Activated naive CD4-positive, alpha-beta T cell treated with anti-CD3 and anti-CD28 coated beads, Interleukin-2, amount 10 ng/mL, durations not matched to agents 7 days and 5 days (primary cell): ENCODE measurements around the gene PCID2.

ENCODE experiments used
- CTCF ChIA-PET: fragments of 350-600 bp; sonication (Branson Sonifier 250); formaldehyde crosslinking; loops from one replicate; lab custom pipeline; 2021; ENCODE audit warnings: antibody characterized with exemption; lab: Charles Lee
- DNase-seq: peaks from one replicate; pipeline ENCODE4 v3.0.0-alpha.2; 2020
- H3K27ac Mint-ChIP-seq: one replicate; pipeline ENCODE4 v1.8.0; 2021; ENCODE audit warnings: mild to moderate bottlenecking, moderate library complexity, mixed read lengths
- H3K27me3 Mint-ChIP-seq: one replicate; pipeline ENCODE4 v1.8.0; 2021; ENCODE audit warnings: mild to moderate bottlenecking, mixed read lengths
- H3K36me3 Mint-ChIP-seq: one replicate; pipeline ENCODE4 v1.8.0; 2021; ENCODE audit warnings: mixed read lengths
- H3K4me1 Mint-ChIP-seq: one replicate; pipeline ENCODE4 v1.8.0; 2021; ENCODE audit warnings: mixed read lengths
- H3K4me3 Mint-ChIP-seq: one replicate; pipeline ENCODE4 v1.8.0; 2021; ENCODE audit warnings: mild to moderate bottlenecking, moderate library complexity, mixed read lengths
- H3K9me3 Mint-ChIP-seq: one replicate; pipeline ENCODE4 v1.8.0; 2021; ENCODE audit warnings: mixed read lengths

The PCID2 gene

DNA sequence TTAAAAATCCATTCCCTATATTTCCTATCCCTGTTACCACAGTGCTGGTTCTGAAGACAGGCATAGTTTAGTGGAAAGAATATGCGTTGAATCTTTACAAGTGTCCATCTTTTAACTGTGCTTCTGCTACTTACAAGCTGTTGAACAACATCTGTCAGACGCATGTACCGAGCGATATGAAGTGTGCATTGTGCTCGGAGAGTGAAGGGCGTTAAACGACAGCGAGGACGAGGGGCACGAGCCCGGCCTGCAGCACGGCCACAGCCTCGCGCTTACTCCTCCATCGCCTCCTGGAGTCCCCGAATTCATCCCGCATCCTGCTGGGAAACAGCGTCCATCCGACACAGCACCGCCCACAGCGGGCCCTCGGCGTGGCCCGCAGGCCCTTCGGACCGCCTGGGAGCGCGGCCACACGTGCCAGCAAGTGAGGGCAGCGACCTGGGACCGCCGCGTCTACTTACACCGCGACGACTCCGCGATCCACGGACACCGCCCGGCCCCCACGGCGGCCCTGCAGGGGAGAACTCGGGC lies 514 bp downstream of the PCID2 start:
- Mint-ChIP-seq H3K4me3 (peak overlapping the region; percentile 86), H3K27ac (peak overlapping the region; percentile 94), H3K36me3 (peaks cover 40% of the 10 kb centered on the region), H3K27me3 (no peaks in the 10 kb centered on the region), H3K9me3 (no peaks in the 10 kb centered on the region), H3K4me1 (peaks cover 59% of the 10 kb centered on the region)
- CTCF ChIA-PET = no interaction called here
- peak; percentile 50 for DNase-seq

DNA sequence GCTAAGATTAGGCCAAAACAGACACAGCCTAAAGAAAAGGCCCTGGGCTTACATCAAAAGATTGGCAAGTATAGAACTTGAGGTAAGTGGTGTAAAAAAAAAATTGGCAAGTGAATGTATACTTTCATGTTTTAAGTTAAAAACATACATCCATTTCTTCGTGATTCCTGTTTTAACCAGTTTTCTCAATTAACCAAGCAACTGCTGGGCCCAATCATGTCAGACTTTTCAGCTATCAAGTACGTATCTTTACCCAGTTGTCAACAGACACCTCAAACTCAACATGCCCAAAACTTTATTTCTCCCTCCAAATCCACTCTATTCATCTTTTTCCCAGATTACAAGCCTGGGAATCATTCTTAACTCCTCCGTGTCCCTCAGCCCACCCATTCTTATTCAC lies 1.0 kb downstream of the PCID2 start:
- peaks cover 58% of the 10 kb centered on the region for H3K4me1 Mint-ChIP-seq
- H3K27ac Mint-ChIP-seq = peak overlapping the region; percentile 94
- no peak for DNase-seq
- H3K9me3 Mint-ChIP-seq = no peaks in the 10 kb centered on the region
- H3K27me3 Mint-ChIP-seq = no peaks in the 10 kb centered on the region
- H3K36me3 Mint-ChIP-seq = peaks cover 40% of the 10 kb centered on the region
- CTCF ChIA-PET = no interaction called here
- peak overlapping the region; percentile 86 for H3K4me3 Mint-ChIP-seq

DNA sequence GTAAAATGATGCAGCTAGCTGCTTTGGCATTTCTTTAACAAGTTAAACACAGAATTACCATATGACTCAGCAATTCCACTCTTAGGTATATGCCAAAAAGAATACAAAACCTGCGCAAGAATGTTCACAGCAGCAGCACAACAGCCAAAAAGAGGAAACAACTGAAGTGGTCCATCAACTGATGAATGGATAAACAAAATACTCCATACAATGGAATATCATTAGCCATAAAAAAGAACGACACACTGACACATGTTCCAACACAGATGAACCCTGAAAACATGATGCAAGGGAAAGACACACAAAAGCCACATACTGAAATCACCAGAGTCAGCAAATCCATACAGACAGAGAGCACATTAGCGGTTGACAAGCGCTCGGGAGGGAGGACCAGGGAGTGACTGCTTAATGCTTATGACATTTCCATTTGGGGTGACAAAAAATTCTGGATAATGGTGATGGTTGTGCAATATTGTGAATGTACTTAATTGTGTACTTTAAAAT lies 3.0 kb downstream of the PCID2 start:
- no peaks in the 10 kb centered on the region for H3K9me3 Mint-ChIP-seq
- DNase-seq = no peak
- H3K27me3 Mint-ChIP-seq = no peaks in the 10 kb centered on the region
- no peak overlapping the region for H3K4me3 Mint-ChIP-seq
- CTCF ChIA-PET = no interaction called here
- peaks cover 26% of the 10 kb centered on the region for H3K36me3 Mint-ChIP-seq
- H3K4me1 Mint-ChIP-seq = peaks cover 48% of the 10 kb centered on the region
- peak overlapping the region; percentile 22 for H3K27ac Mint-ChIP-seq

GRCh38 chr13:113204378-113204734 lies 4.1 kb downstream of the PCID2 start:
- Mint-ChIP-seq H3K4me3 (no peak overlapping the region), H3K9me3 (no peaks in the 10 kb centered on the region), H3K27ac (no peak overlapping the region), H3K4me1 (peaks cover 48% of the 10 kb centered on the region), H3K36me3 (peaks cover 30% of the 10 kb centered on the region), H3K27me3 (no peaks in the 10 kb centered on the region)
- DNase-seq = no peak
- CTCF ChIA-PET = no interaction called here

DNA sequence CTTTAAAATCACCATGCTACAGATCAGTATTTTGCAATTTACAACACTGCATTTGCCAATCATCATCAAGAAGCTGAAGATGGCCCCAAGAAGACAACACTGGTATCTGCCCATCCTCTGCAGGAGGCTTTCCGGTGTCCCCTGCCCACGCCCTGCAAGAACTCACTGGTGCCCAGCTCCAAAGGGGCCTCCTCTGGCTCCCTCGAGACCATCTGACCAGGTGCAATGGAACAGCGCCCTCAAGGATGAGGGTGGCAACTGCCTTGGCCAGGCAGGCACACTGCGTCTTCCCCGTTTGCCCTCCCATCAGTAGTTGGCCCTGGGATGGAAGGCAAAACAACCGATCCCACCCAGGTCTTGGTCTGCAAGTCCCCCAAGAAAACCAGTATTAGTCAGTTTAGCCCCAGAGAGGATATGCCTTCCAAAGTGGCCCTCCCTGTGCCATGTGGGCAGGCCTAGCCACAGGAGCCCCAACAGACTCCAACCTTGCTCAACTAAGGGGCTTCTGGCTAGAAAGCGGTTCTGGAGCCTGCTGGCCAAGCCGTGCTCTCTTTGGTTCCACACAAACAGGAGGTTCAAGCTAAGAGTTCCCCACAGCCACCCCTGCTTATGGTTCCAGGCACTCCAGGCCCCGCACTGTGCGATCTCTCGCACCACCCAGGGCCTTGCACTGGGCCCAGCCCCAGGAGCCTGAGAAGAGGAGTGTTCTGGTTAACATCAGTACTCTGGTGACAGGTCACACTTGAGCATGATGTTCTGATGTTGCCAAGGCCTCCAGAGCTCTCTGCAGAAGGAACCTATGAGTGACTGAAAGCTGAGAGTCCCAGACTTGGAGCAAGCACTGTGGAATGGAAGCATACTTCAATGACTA lies 4.7 kb downstream of the PCID2 start:
- CTCF ChIA-PET = no interaction called here
- peaks cover 48% of the 10 kb centered on the region for H3K4me1 Mint-ChIP-seq
- peaks cover 34% of the 10 kb centered on the region for H3K36me3 Mint-ChIP-seq
- no peak for DNase-seq
- H3K4me3 Mint-ChIP-seq = no peak overlapping the region
- H3K27ac Mint-ChIP-seq = no peak overlapping the region
- H3K9me3 Mint-ChIP-seq = no peaks in the 10 kb centered on the region
- no peaks in the 10 kb centered on the region for H3K27me3 Mint-ChIP-seq

DNA sequence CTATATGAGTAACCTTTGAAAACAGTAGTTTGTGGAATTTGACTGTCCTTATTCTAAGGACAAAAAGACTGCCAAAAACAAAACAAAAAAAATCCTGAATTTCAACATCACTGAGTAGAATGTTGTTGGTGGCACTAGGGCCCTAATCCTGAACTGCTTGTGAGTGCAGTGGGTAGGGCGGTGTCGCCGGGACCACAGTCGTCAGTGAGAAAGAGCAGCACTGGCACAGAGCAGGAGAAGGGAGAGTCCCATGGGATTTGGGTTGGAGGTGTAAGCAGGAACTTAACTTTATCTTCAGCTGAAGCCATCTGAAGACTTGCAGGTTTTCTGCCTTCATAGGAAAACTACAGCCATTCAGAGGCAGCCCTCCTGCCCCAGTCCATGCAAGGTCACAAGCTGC lies 5.6 kb downstream of the PCID2 start:
- no peak overlapping the region for H3K4me3 Mint-ChIP-seq
- peaks cover 36% of the 10 kb centered on the region for H3K36me3 Mint-ChIP-seq
- no peak for DNase-seq
- CTCF ChIA-PET = no interaction called here
- H3K9me3 Mint-ChIP-seq = no peaks in the 10 kb centered on the region
- no peak overlapping the region for H3K27ac Mint-ChIP-seq
- H3K27me3 Mint-ChIP-seq = no peaks in the 10 kb centered on the region
- peaks cover 47% of the 10 kb centered on the region for H3K4me1 Mint-ChIP-seq

- CTCF ChIA-PET = interaction anchor here (1.0 kb wide), 1 partner anchor 8 kb away, joined by 5 read pairs; the partner anchor contains the start of gene CUL4A
- Mint-ChIP-seq H3K27me3 (no peaks in the 10 kb centered on the region), H3K36me3 (peaks cover 35% of the 10 kb centered on the region), H3K27ac (no peak overlapping the region), H3K9me3 (no peaks in the 10 kb centered on the region), H3K4me3 (no peak overlapping the region), H3K4me1 (peaks cover 38% of the 10 kb centered on the region)
- DNase-seq = no peak
Measured at GRCh38 chr13:113201815-113202214, 6.7 kb downstream of the PCID2 start.

DNA sequence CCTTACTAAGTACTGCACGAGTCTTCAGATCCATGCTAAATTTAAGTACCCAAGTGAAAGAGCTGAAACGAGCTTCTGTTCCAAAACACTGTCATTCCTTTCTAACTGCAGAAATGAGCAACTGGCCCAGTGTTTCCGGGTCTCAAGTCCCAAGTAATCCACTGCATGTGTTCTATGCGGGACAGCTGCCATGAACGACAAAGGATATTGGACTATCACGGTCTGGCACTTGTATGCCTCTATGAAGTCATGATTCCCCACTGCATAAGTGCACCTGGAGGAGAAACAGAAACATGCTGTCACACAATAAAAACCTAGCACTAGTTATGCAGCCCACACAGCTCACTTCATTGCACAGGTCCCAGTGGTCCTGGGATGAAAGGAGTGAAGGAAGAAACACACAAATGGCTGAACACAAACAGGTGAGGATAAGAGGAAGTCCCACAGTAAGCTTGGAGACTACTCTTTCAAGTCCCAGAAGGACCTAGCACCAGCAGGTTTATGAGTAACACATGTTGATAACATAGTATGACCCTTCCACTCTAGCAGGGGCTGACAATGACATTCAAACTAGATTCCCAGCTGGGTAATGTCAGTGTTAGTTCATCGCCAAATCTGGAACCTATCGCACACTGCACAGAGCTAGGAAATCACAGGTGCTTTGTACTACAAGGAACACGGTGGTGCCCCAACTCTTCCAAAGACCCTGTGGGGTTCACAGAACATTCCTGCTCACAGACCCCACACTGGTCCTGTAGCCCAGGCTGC lies 11.3 kb downstream of the PCID2 start:
- CTCF ChIA-PET = no interaction called here
- H3K27ac Mint-ChIP-seq = no peak overlapping the region

GRCh38 chr13:113195360-113195759 lies 13.1 kb downstream of the PCID2 start:
- Mint-ChIP-seq H3K27me3 (no peaks in the 10 kb centered on the region), H3K27ac (no peak overlapping the region), H3K36me3 (peaks cover 58% of the 10 kb centered on the region)

More for the DNA sequence above, 11.3 kb downstream of the PCID2 start:
- Mint-ChIP-seq H3K9me3 (no peaks in the 10 kb centered on the region), H3K4me3 (no peak overlapping the region), H3K4me1 (peaks cover 4% of the 10 kb centered on the region), H3K27me3 (no peaks in the 10 kb centered on the region), H3K36me3 (peaks cover 53% of the 10 kb centered on the region)
- no peak for DNase-seq

GRCh38 chr13:113192902-113193301 lies 15.6 kb downstream of the PCID2 start:
- H3K27me3 Mint-ChIP-seq = no peaks in the 10 kb centered on the region
- peaks cover 67% of the 10 kb centered on the region for H3K36me3 Mint-ChIP-seq
- peaks cover 14% of the 10 kb centered on the region for H3K4me1 Mint-ChIP-seq
- no peak for DNase-seq
- no peaks in the 10 kb centered on the region for H3K9me3 Mint-ChIP-seq
- H3K4me3 Mint-ChIP-seq = no peak overlapping the region
- H3K27ac Mint-ChIP-seq = no peak overlapping the region
- CTCF ChIA-PET = no interaction called here

More at GRCh38 chr13:113195360-113195759, 13.1 kb downstream of the PCID2 start:
- Mint-ChIP-seq H3K4me1 (no peaks in the 10 kb centered on the region), H3K9me3 (no peaks in the 10 kb centered on the region), H3K4me3 (no peak overlapping the region)
- DNase-seq = no peak
- CTCF ChIA-PET = no interaction called here

DNA sequence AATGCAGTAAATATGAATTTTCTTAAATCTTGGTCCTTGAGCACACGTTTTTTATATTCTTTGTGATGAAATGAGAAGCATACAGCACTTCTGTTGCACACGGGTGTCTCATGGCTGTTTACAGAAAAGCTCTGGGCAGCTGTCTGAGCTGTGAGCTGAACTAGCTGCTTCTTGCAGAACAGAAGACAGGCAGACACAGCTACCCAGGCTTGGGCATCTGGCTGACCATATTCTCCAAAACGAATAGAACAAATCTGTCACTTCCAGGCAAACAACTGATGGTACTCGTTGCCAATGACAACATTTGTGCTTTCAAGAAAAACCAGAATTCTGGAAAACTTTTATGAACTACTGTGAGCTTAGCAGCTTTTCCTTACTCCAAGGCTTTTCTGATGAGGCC lies 16.2 kb downstream of the PCID2 start:
- no peaks in the 10 kb centered on the region for H3K27me3 Mint-ChIP-seq
- no peaks in the 10 kb centered on the region for H3K9me3 Mint-ChIP-seq
- H3K4me3 Mint-ChIP-seq = no peak overlapping the region
- no peak for DNase-seq
- H3K36me3 Mint-ChIP-seq = peaks cover 70% of the 10 kb centered on the region
- no peak overlapping the region for H3K27ac Mint-ChIP-seq
- H3K4me1 Mint-ChIP-seq = peaks cover 20% of the 10 kb centered on the region
- CTCF ChIA-PET = no interaction called here

- Mint-ChIP-seq H3K27ac (no peak overlapping the region), H3K9me3 (no peaks in the 10 kb centered on the region), H3K4me3 (no peak overlapping the region), H3K36me3 (peaks cover 71% of the 10 kb centered on the region), H3K27me3 (no peaks in the 10 kb centered on the region), H3K4me1 (peaks cover 39% of the 10 kb centered on the region)
- no peak for DNase-seq
- CTCF ChIA-PET = no interaction called here
Measured at GRCh38 chr13:113190181-113190580, 18.3 kb downstream of the PCID2 start.

GRCh38 chr13:113187883-113188665 lies 20.4 kb downstream of the PCID2 start:
- peak overlapping the region; percentile 28 for H3K27ac Mint-ChIP-seq
- peaks cover 67% of the 10 kb centered on the region for H3K36me3 Mint-ChIP-seq
- H3K27me3 Mint-ChIP-seq = no peaks in the 10 kb centered on the region
- no peaks in the 10 kb centered on the region for H3K9me3 Mint-ChIP-seq
- CTCF ChIA-PET = no interaction called here
- DNase-seq = no peak
- H3K4me3 Mint-ChIP-seq = no peak overlapping the region
- H3K4me1 Mint-ChIP-seq = peaks cover 53% of the 10 kb centered on the region

GRCh38 chr13:113187263-113187669 lies 21.2 kb downstream of the PCID2 start:
- Mint-ChIP-seq H3K27me3 (no peaks in the 10 kb centered on the region), H3K4me1 (peaks cover 55% of the 10 kb centered on the region), H3K27ac (peak overlapping the region; percentile 86), H3K9me3 (no peaks in the 10 kb centered on the region), H3K4me3 (no peak overlapping the region), H3K36me3 (peaks cover 66% of the 10 kb centered on the region)
- DNase-seq = peak; percentile 43
- CTCF ChIA-PET = no interaction called here
